ENCODE results near the gene ARL15. TPM values are rescaled to one million over a fixed set of nuclear protein-coding genes. Genes with fewer than 3 reads are reported as not detected.

ARL15 gene
- total RNA-seq, 1 donor from 2014 or later, result 14.0 TPM

GRCh38 chr5:54173251-54173650 lies 137.1 kb downstream of the ARL15 start:
- peaks cover 2% of the 10 kb centered on the region for H3K36me3 Mint-ChIP-seq (ENCODE audit: low read depth)
- DNase-seq (ENCODE audit: low spot score), result no peak
- H3K27me3 Mint-ChIP-seq (ENCODE audit: low read depth), result no peaks in the 10 kb centered on the region
- H3K9me3 Mint-ChIP-seq (ENCODE audit: low read depth), result no peaks in the 10 kb centered on the region
- H3K4me3 Mint-ChIP-seq (ENCODE audit: unreplicated experiment), result no peak overlapping the region
- no peak for TF ChIP-seq CTCF (IDR thresholded peaks at IDR 0.05)
- H3K27ac Mint-ChIP-seq (ENCODE audit: unreplicated experiment), result no peak overlapping the region
- H3K4me1 Mint-ChIP-seq (ENCODE audit: low read depth), result no peaks in the 10 kb centered on the region

- Mint-ChIP-seq H3K27ac (ENCODE audit: unreplicated experiment) (no peak overlapping the region), H3K4me1 (ENCODE audit: low read depth) (no peaks in the 10 kb centered on the region), H3K4me3 (ENCODE audit: unreplicated experiment) (no peak overlapping the region), H3K27me3 (ENCODE audit: low read depth) (no peaks in the 10 kb centered on the region), H3K9me3 (ENCODE audit: low read depth) (no peaks in the 10 kb centered on the region), H3K36me3 (ENCODE audit: low read depth) (peaks cover 2% of the 10 kb centered on the region)
- DNase-seq (ENCODE audit: low spot score), result no peak
- no peak for TF ChIP-seq CTCF (IDR thresholded peaks at IDR 0.05)
Measured at GRCh38 chr5:54171645-54172384, 138.6 kb downstream of the ARL15 start.

GRCh38 chr5:54165687-54166086 lies 144.7 kb downstream of the ARL15 start:
- peaks cover 7% of the 10 kb centered on the region for H3K36me3 Mint-ChIP-seq (ENCODE audit: low read depth)
- H3K9me3 Mint-ChIP-seq (ENCODE audit: low read depth), result peaks cover 14% of the 10 kb centered on the region
- no peak overlapping the region for H3K27ac Mint-ChIP-seq (ENCODE audit: unreplicated experiment)
- no peak overlapping the region for H3K4me3 Mint-ChIP-seq (ENCODE audit: unreplicated experiment)
- no peaks in the 10 kb centered on the region for H3K27me3 Mint-ChIP-seq (ENCODE audit: low read depth)
- DNase-seq (ENCODE audit: low spot score), result no peak
- no peaks in the 10 kb centered on the region for H3K4me1 Mint-ChIP-seq (ENCODE audit: low read depth)
- no peak for TF ChIP-seq CTCF (IDR thresholded peaks at IDR 0.05)

GRCh38 chr5:54162184-54162583 lies 148.2 kb downstream of the ARL15 start:
- Mint-ChIP-seq H3K36me3 (ENCODE audit: low read depth) (peaks cover 5% of the 10 kb centered on the region), H3K9me3 (ENCODE audit: low read depth) (peaks cover 14% of the 10 kb centered on the region), H3K4me3 (ENCODE audit: unreplicated experiment) (no peak overlapping the region), H3K27ac (ENCODE audit: unreplicated experiment) (no peak overlapping the region), H3K27me3 (ENCODE audit: low read depth) (no peaks in the 10 kb centered on the region), H3K4me1 (ENCODE audit: low read depth) (peaks cover 18% of the 10 kb centered on the region)
- TF ChIP-seq CTCF (IDR thresholded peaks at IDR 0.05), result no peak
- DNase-seq (ENCODE audit: low spot score), result no peak

GRCh38 chr5:54160329-54160728 lies 150.0 kb downstream of the ARL15 start:
- peaks cover 18% of the 10 kb centered on the region for H3K4me1 Mint-ChIP-seq (ENCODE audit: low read depth)
- H3K27ac Mint-ChIP-seq (ENCODE audit: unreplicated experiment), result peak overlapping the region; percentile 11
- peaks cover 2% of the 10 kb centered on the region for H3K36me3 Mint-ChIP-seq (ENCODE audit: low read depth)
- H3K27me3 Mint-ChIP-seq (ENCODE audit: low read depth), result no peaks in the 10 kb centered on the region
- no peak for DNase-seq (ENCODE audit: low spot score)
- H3K4me3 Mint-ChIP-seq (ENCODE audit: unreplicated experiment), result no peak overlapping the region
- TF ChIP-seq CTCF (IDR thresholded peaks at IDR 0.05), result no peak
- peaks cover 14% of the 10 kb centered on the region for H3K9me3 Mint-ChIP-seq (ENCODE audit: low read depth)

Measured in chondrocyte (in vitro differentiated cells).